Measurements from ENCODE around the gene CISH.

GRCh38 chr3:50609071-50609762, 2.4 kb downstream of the CISH start:
- TF ChIP-seq CTCF (IDR thresholded peaks at IDR 0.05) = no peak
- no peak for TF ChIP-seq EZH2 (IDR thresholded peaks at IDR 0.05)
- no peak for TF ChIP-seq EZH2phosphoT487 (IDR thresholded peaks at IDR 0.05)
